HepG2 (cell line): Measurements from ENCODE around the gene TCF19. TPM values are rescaled to one million over a fixed set of nuclear protein-coding genes. Genes with fewer than 3 reads are reported as not detected.

Experiments
- CERS6 ChIP-seq: sonication (generic); formaldehyde crosslinking; IDR thresholded peaks from 2 replicates; pipeline ENCODE4 v1.5.0; 2020; ENCODE audit warnings: missing genetic modification reagents
- CSRNP1 ChIP-seq: sonication (generic); formaldehyde crosslinking; IDR thresholded peaks from 2 replicates; pipeline ENCODE4 v1.8.1; 2023; ENCODE audit warnings: mild to moderate bottlenecking, missing genetic modification reagents
- FOXJ3 ChIP-seq: sonication (generic); formaldehyde crosslinking; IDR thresholded peaks from 2 replicates; pipeline ENCODE4 v1.4.0; 2020; ENCODE audit warnings: missing genetic modification reagents, mild to moderate bottlenecking, borderline replicate concordance
- GATA4 ChIP-seq: sonication (generic); IDR thresholded peaks from 2 replicates; pipeline ENCODE4 v1.6.1; 2016; ENCODE audit warnings: antibody characterized with exemption, low read depth, borderline replicate concordance
- HDAC6 ChIP-seq: fragments of 200-600 bp; sonication (generic); IDR thresholded peaks from 2 replicates; pipeline ENCODE4 v1.7.0; 2017; ENCODE audit warnings: mild to moderate bottlenecking, antibody characterized with exemption, low read length, low read depth
- HOMEZ ChIP-seq: IDR thresholded peaks from 2 replicates; pipeline ENCODE4 v1.6.1; 2016; ENCODE audit warnings: low read depth
- KLF16 ChIP-seq, 2 experiments: sonication (generic) in 1 of 2; formaldehyde crosslinking in 1 of 2; IDR thresholded peaks; 2 replicates each; pipeline versions ENCODE4 v1.6.1 to v1.8.0; 2016 to 2023; ENCODE audit warnings: missing genetic modification reagents in 2 of 2, missing compliant biosample characterization in 1 of 2
- MEIS2 ChIP-seq: sonication (generic); formaldehyde crosslinking; IDR thresholded peaks from 2 replicates; pipeline ENCODE4 v1.9.0; 2021; ENCODE audit warnings: mild to moderate bottlenecking, missing genetic modification reagents
- MNT ChIP-seq: fragments of 450-650 bp; IDR thresholded peaks from 2 replicates; pipeline ENCODE4 v1.6.1; 2016
- MXD1 ChIP-seq: sonication (generic); formaldehyde crosslinking; IDR thresholded peaks from 2 replicates; pipeline ENCODE4 v1.4.0; 2020; ENCODE audit warnings: mild to moderate bottlenecking, missing genetic modification reagents
- NAIF1 ChIP-seq: sonication (generic); formaldehyde crosslinking; IDR thresholded peaks from 2 replicates; pipeline ENCODE4 v1.5.0; 2020; ENCODE audit warnings: mild to moderate bottlenecking, missing genetic modification reagents, borderline replicate concordance
- NR1H2 ChIP-seq: sonication (generic); formaldehyde crosslinking; IDR thresholded peaks from 2 replicates; pipeline ENCODE4 v1.8.1; 2022; ENCODE audit warnings: low read depth, missing genetic modification reagents, borderline replicate concordance
- SAP130 ChIP-seq: IDR thresholded peaks from 2 replicates; pipeline ENCODE4 v1.6.1; 2016; ENCODE audit warnings: low read depth
- TEAD3 ChIP-seq: optimal IDR thresholded peaks from 2 replicates; pipeline ENCODE3; 2016; ENCODE audit warnings: borderline replicate concordance
- ZNF121 ChIP-seq: sonication (generic); formaldehyde crosslinking; IDR thresholded peaks from 2 replicates; pipeline ENCODE4 v1.5.0; 2020; ENCODE audit warnings: mild to moderate bottlenecking, missing genetic modification reagents
- ZNF18 ChIP-seq: sonication (generic); formaldehyde crosslinking; IDR thresholded peaks from 2 replicates; pipeline ENCODE4 v1.8.0; 2022; ENCODE audit warnings: mild to moderate bottlenecking, missing genetic modification reagents; ENCODE audit not compliant: insufficient replicate concordance
- ZNF232 ChIP-seq: sonication (generic); formaldehyde crosslinking; IDR thresholded peaks from 2 replicates; pipeline ENCODE4 v1.4.0; 2020; ENCODE audit warnings: missing genetic modification reagents, borderline replicate concordance
- ZNF33B ChIP-seq: sonication (generic); formaldehyde crosslinking; IDR thresholded peaks from 2 replicates; pipeline ENCODE4 v1.5.1; 2020; ENCODE audit warnings: mild to moderate bottlenecking, missing genetic modification reagents
- ZNF616 ChIP-seq: sonication (generic); formaldehyde crosslinking; IDR thresholded peaks from 2 replicates; pipeline ENCODE4 v1.5.0; 2020; ENCODE audit warnings: low read depth, mild to moderate bottlenecking, missing genetic modification reagents
- polyA plus RNA-seq, 8 experiments: library from polyadenylated mRNA; depleted of rRNA in 3 of 8; stranded (reverse) in 7 of 8; unstranded in 1 of 8; fragments of >200 nt; fragmentation: Illumina TruSeq in 4 of 8; extraction: Trizol in 4 of 8; gene quantifications; 2 replicates each; pipeline versions ENCODE4 v1.2.1 to v1.2.3, GENCODE V29; 2011 to 2016; ENCODE audit warnings: low read depth in 4 of 8, missing spikeins in 1 of 8, mixed read lengths in 1 of 8; ENCODE audit not compliant: insufficient read depth in 1 of 8
- total RNA-seq, 5 experiments: library from RNA; depleted of rRNA; stranded (reverse); fragments of >200 nt; fragmentation: Illumina TruSeq; extraction: Trizol; gene quantifications; 2 replicates each; pipeline ENCODE4 v1.2.3, GENCODE V29; 2016; ENCODE audit warnings: low read depth in 1 of 5
- TF ChIP-seq, protein P1 (sequence below): sonication (generic); formaldehyde crosslinking; IDR thresholded peaks from 2 replicates; pipeline ENCODE4 v1.5.0; 2020; ENCODE audit warnings: missing genetic modification reagents

TCF19 gene
- total and polyA plus RNA-seq, 2 of the 13 experiments (the other 11 are each of a cell fraction or from before 2014, with no cell fraction given) = 4.9 to 22.2 TPM

GRCh38 chr6:31122791-31123706 lies 35.3 kb upstream of the TCF19 start (continued):
- TF ChIP-seq CSRNP1 (CRISPR knock-in tag) (no peak), ZNF33B (CRISPR knock-in tag) (no peak), ZNF121 (CRISPR knock-in tag) (no peak), ZNF18 (CRISPR knock-in tag) (no peak), HDAC6 (no peak), CERS6 (CRISPR knock-in tag) (no peak), ZNF616 (CRISPR knock-in tag) (no peak), HOMEZ (CRISPR knock-in tag) (no peak), KLF16 (CRISPR knock-in tag; IDR thresholded peaks at IDR 0.05) (no peak), NR1H2 (CRISPR knock-in tag) (no peak), GATA4 (no peak), SAP130 (CRISPR knock-in tag) (peak; percentile 43), MEIS2 (no peak), FOXJ3 (no peak), MXD1 (no peak), NAIF1 (CRISPR knock-in tag) (no peak), ZNF232 (CRISPR knock-in tag) (no peak), TEAD3 (CRISPR knock-in tag) (peak; percentile 65), MNT (peak; percentile 54)
- TF ChIP-seq, protein P1, sequence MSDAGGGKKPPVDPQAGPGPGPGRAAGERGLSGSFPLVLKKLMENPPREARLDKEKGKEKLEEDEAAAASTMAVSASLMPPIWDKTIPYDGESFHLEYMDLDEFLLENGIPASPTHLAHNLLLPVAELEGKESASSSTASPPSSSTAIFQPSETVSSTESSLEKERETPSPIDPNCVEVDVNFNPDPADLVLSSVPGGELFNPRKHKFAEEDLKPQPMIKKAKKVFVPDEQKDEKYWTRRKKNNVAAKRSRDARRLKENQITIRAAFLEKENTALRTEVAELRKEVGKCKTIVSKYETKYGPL = no peak
